Measurements from ENCODE around the gene TEAD1.

The TEAD1 gene

DNA sequence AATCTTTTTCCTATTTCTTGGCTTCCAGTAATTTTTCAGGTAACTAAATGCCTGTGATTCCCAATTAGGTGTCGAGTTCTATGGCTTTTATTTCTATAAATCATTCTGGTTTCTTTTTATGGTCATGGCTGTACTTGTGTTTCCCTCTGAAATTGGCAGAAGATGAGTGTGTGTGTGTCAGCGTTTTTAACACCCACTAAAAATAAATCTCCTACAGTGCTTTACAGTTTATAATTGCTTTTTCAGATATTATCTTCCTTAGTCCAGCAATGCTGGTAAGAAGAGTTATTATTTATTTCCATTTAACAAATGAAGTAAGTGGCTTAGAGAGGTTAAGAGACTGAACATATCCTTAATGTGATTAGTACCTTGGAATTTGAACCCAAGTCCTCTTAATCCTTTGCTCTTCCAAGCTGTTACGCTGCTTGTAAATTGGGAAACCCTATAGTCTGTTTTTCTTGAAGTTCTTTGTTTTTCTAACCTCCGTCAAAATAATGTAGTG lies 125.2 kb downstream of the TEAD1 start:
- Histone ChIP-seq H3K9me2 (replicated peaks; ENCODE audit: control insufficient read depth, low read length) (no peaks in the 10 kb centered on the region), H3K36me3 (ENCODE audit: control insufficient read depth, low read length) (no peaks in the 10 kb centered on the region), H3K4me2 (ENCODE audit: low read length) (no peak overlapping the region), H3K27ac (ENCODE audit: low read depth, low read length) (no peak overlapping the region), H3F3A (ENCODE audit: control insufficient read depth, insufficient read depth) (no peaks in the 10 kb centered on the region), H3K4me1 (ENCODE audit: control insufficient read depth, low read length) (no peaks in the 10 kb centered on the region), H3K27me3 (ENCODE audit: control insufficient read depth, low read length) (no peaks in the 10 kb centered on the region), H3K4me3 (ENCODE audit: low read length) (no peak overlapping the region), H3K9me3 (ENCODE audit: control insufficient read depth, insufficient read depth, low read length) (no peaks in the 10 kb centered on the region), H4K20me1 (ENCODE audit: control insufficient read depth, insufficient read depth, low read depth, low read length) (no peaks in the 10 kb centered on the region), H3K79me2 (ENCODE audit: control insufficient read depth, low read length) (no peaks in the 10 kb centered on the region)
- TF ChIP-seq EZH2phosphoT487 (IDR thresholded peaks at IDR 0.05; ENCODE audit: borderline replicate concordance, low read length): no peak
- TF ChIP-seq, protein P1, sequence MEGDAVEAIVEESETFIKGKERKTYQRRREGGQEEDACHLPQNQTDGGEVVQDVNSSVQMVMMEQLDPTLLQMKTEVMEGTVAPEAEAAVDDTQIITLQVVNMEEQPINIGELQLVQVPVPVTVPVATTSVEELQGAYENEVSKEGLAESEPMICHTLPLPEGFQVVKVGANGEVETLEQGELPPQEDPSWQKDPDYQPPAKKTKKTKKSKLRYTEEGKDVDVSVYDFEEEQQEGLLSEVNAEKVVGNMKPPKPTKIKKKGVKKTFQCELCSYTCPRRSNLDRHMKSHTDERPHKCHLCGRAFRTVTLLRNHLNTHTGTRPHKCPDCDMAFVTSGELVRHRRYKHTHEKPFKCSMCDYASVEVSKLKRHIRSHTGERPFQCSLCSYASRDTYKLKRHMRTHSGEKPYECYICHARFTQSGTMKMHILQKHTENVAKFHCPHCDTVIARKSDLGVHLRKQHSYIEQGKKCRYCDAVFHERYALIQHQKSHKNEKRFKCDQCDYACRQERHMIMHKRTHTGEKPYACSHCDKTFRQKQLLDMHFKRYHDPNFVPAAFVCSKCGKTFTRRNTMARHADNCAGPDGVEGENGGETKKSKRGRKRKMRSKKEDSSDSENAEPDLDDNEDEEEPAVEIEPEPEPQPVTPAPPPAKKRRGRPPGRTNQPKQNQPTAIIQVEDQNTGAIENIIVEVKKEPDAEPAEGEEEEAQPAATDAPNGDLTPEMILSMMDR (IDR thresholded peaks at IDR 0.05; ENCODE audit: low read depth, low read length, poor library complexity, severe bottlenecking): no peak

DNA sequence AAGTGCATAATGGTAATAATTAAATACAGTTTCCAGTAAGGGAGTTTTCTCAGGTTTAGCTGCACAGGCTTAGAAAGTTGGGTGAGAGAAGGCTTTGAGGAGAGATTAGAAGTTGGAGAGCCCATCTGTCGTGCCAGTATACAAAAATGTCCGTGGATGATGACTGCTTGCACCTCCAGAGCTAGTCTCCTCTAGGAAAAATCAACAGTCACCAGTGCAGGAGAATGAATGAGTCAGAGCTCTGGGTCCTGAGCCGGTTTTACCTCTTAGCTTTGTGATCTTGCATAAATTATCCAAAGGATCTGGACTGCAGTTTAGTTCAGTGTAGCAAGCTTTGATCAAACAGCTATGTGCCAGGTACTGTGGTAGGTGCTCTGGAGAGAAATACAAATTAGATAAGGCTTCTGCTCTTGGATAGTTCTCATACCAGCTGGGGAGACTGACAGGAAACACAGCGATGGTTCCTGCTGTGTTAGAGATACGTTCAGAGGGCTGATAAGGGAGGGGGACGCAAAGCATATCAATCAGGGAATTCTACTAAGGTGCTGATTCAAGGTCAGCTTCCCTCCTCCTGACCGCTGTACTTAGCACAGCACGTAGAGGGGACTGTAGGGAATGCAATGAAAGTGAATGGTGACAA lies 125.9 kb downstream of the TEAD1 start:
- Histone ChIP-seq H4K20me1 (ENCODE audit: control insufficient read depth, insufficient read depth, low read depth, low read length) (no peaks in the 10 kb centered on the region), H3K27me3 (ENCODE audit: control insufficient read depth, low read length) (no peaks in the 10 kb centered on the region), H3K4me3 (ENCODE audit: low read length) (no peak overlapping the region), H3K79me2 (ENCODE audit: control insufficient read depth, low read length) (no peaks in the 10 kb centered on the region), H3K27ac (ENCODE audit: low read depth, low read length) (no peak overlapping the region), H3K9me3 (ENCODE audit: control insufficient read depth, insufficient read depth, low read length) (no peaks in the 10 kb centered on the region), H3K9me2 (replicated peaks; ENCODE audit: control insufficient read depth, low read length) (no peaks in the 10 kb centered on the region), H3K4me1 (ENCODE audit: control insufficient read depth, low read length) (no peaks in the 10 kb centered on the region), H3K4me2 (ENCODE audit: low read length) (no peak overlapping the region), H3K36me3 (ENCODE audit: control insufficient read depth, low read length) (no peaks in the 10 kb centered on the region), H3F3A (ENCODE audit: control insufficient read depth, insufficient read depth) (no peaks in the 10 kb centered on the region)
- no peak for TF ChIP-seq EZH2phosphoT487 (IDR thresholded peaks at IDR 0.05; ENCODE audit: borderline replicate concordance, low read length)
- TF ChIP-seq, protein P1 (IDR thresholded peaks at IDR 0.05; ENCODE audit: low read depth, low read length, poor library complexity, severe bottlenecking): no peak

DNA sequence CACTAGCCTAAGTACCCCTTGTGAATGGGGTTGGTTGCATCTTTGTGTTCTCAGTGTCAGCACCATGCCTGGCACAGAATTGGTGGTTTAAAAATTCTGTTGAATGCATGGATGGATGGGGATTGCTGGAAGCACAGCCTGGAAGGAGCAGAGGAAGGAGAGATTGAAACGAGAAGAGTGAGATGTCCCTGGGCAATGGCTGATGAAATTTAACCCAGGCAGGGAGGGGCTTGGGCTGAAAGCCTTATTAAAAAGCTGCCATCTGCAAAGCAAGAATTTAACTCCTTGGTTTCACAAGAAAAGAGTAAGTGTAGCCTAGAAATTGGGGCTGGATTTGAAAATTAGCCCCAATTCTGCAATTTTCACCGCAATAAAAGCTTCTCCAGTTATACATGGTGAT lies 126.7 kb downstream of the TEAD1 start:
- no peaks in the 10 kb centered on the region for H3K27me3 ChIP-seq (ENCODE audit: control insufficient read depth, low read length)
- no peak for TF ChIP-seq EZH2phosphoT487 (IDR thresholded peaks at IDR 0.05; ENCODE audit: borderline replicate concordance, low read length)
- TF ChIP-seq, protein P1 (IDR thresholded peaks at IDR 0.05; ENCODE audit: low read depth, low read length, poor library complexity, severe bottlenecking): no peak
- no peaks in the 10 kb centered on the region for H3K4me1 ChIP-seq (ENCODE audit: control insufficient read depth, low read length)
- H3F3A ChIP-seq (ENCODE audit: control insufficient read depth, insufficient read depth): no peaks in the 10 kb centered on the region
- H3K27ac ChIP-seq (ENCODE audit: low read depth, low read length): no peak overlapping the region
- H3K4me2 ChIP-seq (ENCODE audit: low read length): no peak overlapping the region
- H4K20me1 ChIP-seq (ENCODE audit: control insufficient read depth, insufficient read depth, low read depth, low read length): no peaks in the 10 kb centered on the region
- H3K4me3 ChIP-seq (ENCODE audit: low read length): no peak overlapping the region
- no peaks in the 10 kb centered on the region for H3K9me2 ChIP-seq (replicated peaks; ENCODE audit: control insufficient read depth, low read length)
- H3K9me3 ChIP-seq (ENCODE audit: control insufficient read depth, insufficient read depth, low read length): no peaks in the 10 kb centered on the region
- no peaks in the 10 kb centered on the region for H3K36me3 ChIP-seq (ENCODE audit: control insufficient read depth, low read length)
- no peaks in the 10 kb centered on the region for H3K79me2 ChIP-seq (ENCODE audit: control insufficient read depth, low read length)
